Posterior vena cava (tissue), 2 donors: Measurements from ENCODE around the gene GRIK5. TPM values are rescaled to one million over a fixed set of nuclear protein-coding genes. Genes with fewer than 3 reads are reported as not detected.
"Not testable (repeated sequence)": the region's sequence is repeated elsewhere in the genome, so short reads cannot be mapped to it uniquely, and the experiment has no call there.

Experiments used
- DNase-seq: peaks from one replicate; pipeline ENCODE4 v3.0.0-alpha.2; 2020; ENCODE audit warnings: low spot score
- intact Hi-C, 2 donors: fragments of 100-400 bp; cut with DNase I; formaldehyde crosslinking; loops; one replicate each; pipeline versions ENCODE4 v1.14.1 to v1.14.2; 2022 to 2023
- total RNA-seq, 2 donors: library from RNA; stranded (reverse); fragmentation: NEBNext Ultra II Directional; extraction: Animal tissue kit (Norgen Biotek cat#: 25700); gene quantifications; one replicate each; pipeline ENCODE4 v1.2.1, GENCODE V29; 2021
- donor health status: DM: yes; HTN: yes; CAD: no.
- donor health status: DM: yes; HTN: yes; CAD: no.

Gene GRIK5
- total RNA-seq, 2 donors from 2014 or later, result 11.3 to 13.4 TPM

GRCh38 chr19:41998246-41999020 lies 71.6 kb downstream of the GRIK5 start:
- intact Hi-C loops, result no loop called here
- DNase-seq, result no peak

GRCh38 chr19:41997851-41998229 lies 72.2 kb downstream of the GRIK5 start:
- DNase-seq, result no peak
- intact Hi-C loops, result no loop called here

GRCh38 chr19:41997121-41997850 lies 72.7 kb downstream of the GRIK5 start:
- no peak for DNase-seq
- intact Hi-C loops, result no loop called here

GRCh38 chr19:41995959-41996797 lies 73.8 kb downstream of the GRIK5 start:
- intact Hi-C loops, result no loop called here
- no peak for DNase-seq

GRCh38 chr19:41994994-41995958 lies 74.7 kb downstream of the GRIK5 start:
- intact Hi-C loops, result no loop called here
- DNase-seq, result no peak

- no peak for DNase-seq
- intact Hi-C loops, result no loop called here
Measured at GRCh38 chr19:41994521-41994971, 75.5 kb downstream of the GRIK5 start.

- intact Hi-C loops, result no loop called here
- DNase-seq, result no peak
Measured at GRCh38 chr19:41993612-41994483, 76.2 kb downstream of the GRIK5 start, which contains the start of gene ATP1A3. Gene ATP1A3, minus strand, starts transcription at chr19:41994230. Its CDS starts 154 bp downstream, at chr19:41994076.

GRCh38 chr19:41991925-41992569 lies 78.0 kb downstream of the GRIK5 start:
- intact Hi-C loops, DNase-seq: not testable (repeated sequence)

GRCh38 chr19:41991025-41991424 lies 79.0 kb downstream of the GRIK5 start:
- DNase-seq, result no peak
- intact Hi-C loops, result no loop called here

- intact Hi-C loops, result no loop called here
- DNase-seq, result no peak
Measured at GRCh38 chr19:41990615-41991014, 79.4 kb downstream of the GRIK5 start.

GRCh38 chr19:41990028-41990427 lies 80.0 kb downstream of the GRIK5 start:
- DNase-seq, result no peak
- intact Hi-C loops, result no loop called here

- intact Hi-C loops, result no loop called here
Measured at GRCh38 chr19:41988947-41989346, 81.1 kb downstream of the GRIK5 start.

GRCh38 chr19:41987141-41987860 lies 82.7 kb downstream of the GRIK5 start:
- intact Hi-C loops, result no loop called here
- DNase-seq, result no peak

More at GRCh38 chr19:41988947-41989346, 81.1 kb downstream of the GRIK5 start:
- DNase-seq, result no peak

- intact Hi-C loops, result no loop called here
Measured at GRCh38 chr19:41984961-41985360, 85.0 kb downstream of the GRIK5 start.

GRCh38 chr19:41981724-41982123 lies 88.3 kb downstream of the GRIK5 start:
- intact Hi-C loops, result no loop called here
- no peak for DNase-seq

More at GRCh38 chr19:41984961-41985360, 85.0 kb downstream of the GRIK5 start:
- DNase-seq, result no peak

- intact Hi-C loops, result no loop called here
- no peak for DNase-seq
Measured at GRCh38 chr19:41978470-41978869, 91.5 kb downstream of the GRIK5 start.
